ENCODE measurements around the gene MAP2K4.

- TF ChIP-seq CTCF (IDR thresholded peaks at IDR 0.05) (no peak), POLR2AphosphoS5 (IDR thresholded peaks at IDR 0.05) (no peak), EP300 (IDR thresholded peaks at IDR 0.05) (no peak)
Measured at GRCh38 chr17:12098568-12098967, 77.9 kb downstream of the MAP2K4 start.
